Measurements from ENCODE around the gene NBAS.

DNA sequence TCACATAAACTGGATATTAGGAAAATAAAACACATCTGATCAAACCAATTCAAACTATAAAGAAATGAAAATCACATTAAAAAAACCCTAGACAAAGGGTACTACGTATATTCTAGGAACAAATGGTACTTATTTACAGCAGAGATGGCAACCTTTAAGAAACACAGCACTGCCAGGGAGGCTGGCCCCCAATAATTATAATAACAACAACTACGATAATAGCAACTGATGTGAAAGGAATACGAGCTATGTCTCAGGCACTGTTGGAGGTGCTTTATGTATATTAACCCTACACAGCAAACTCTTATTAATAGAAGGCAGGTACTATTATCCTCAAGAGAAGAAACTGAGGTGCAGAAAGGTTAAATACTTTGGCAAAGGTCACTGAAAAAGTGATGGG, 193.9 kb downstream of the NBAS start:
- TF ChIP-seq CTCF (conservative IDR thresholded peaks at IDR 0.05; ENCODE audit: low read depth, low read length) (no peak), MXI1 (IDR thresholded peaks at IDR 0.05; ENCODE audit: borderline replicate concordance, low read depth, low read length) (no peak), FOS (IDR thresholded peaks at IDR 0.05; ENCODE audit: low read depth, low read length) (no peak)

Data from IMR-90 (cell line).